ENCODE results near the gene NPW.
"Not testable (repeated sequence)": the region's sequence is repeated elsewhere in the genome, so short reads cannot be mapped to it uniquely, and the experiment has no call there.

The NPW gene

GRCh38 chr16:2002406-2003230 is 17.0 kb upstream of the NPW start:
- DNase-seq (ENCODE audit: low read depth), result no peak

- no peak for DNase-seq (ENCODE audit: low read depth)
Measured at GRCh38 chr16:2003231-2003826, 16.3 kb upstream of the NPW start.

DNA sequence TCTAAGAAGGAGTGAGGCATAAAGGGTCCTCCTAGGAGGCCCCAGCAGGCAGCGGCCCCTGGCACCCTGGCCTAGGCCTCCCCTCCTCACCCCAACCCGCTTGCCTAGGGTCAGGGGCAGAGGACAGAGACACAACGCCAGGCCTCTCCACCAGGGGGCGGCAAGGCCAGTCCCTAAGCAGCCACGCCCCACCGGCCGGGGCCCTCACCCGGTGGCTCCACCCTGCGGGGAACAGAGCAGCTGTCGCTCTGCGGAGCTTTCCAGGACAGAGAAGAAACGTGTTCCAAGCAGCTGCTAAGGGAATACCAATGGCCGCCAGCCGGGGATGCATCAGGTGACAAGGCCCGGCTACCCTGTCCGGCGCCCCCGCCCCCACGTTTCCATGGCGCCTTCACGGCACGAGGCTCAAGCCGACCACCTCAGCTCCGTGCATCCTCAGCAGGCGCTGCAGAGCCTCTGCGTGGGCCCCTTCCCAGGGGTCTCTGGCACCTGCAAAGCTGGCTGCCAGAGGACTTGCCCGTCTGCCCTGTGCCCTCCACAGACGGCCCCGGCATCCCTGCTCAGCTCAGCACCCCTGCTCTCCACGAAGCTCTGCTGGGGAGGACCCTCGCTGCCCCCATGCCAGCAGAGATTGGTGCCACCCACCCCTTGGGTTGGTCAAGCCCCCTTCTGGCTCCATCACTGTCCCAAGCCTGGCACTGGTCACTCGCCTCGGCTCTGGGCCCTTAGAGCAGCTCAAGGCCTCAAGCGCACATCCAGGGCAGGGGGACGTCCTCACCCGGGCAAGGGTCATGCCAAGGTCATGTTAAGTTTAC is 15.6 kb upstream of the NPW start:
- DNase-seq (ENCODE audit: low read depth), result peak; percentile 71

DNA sequence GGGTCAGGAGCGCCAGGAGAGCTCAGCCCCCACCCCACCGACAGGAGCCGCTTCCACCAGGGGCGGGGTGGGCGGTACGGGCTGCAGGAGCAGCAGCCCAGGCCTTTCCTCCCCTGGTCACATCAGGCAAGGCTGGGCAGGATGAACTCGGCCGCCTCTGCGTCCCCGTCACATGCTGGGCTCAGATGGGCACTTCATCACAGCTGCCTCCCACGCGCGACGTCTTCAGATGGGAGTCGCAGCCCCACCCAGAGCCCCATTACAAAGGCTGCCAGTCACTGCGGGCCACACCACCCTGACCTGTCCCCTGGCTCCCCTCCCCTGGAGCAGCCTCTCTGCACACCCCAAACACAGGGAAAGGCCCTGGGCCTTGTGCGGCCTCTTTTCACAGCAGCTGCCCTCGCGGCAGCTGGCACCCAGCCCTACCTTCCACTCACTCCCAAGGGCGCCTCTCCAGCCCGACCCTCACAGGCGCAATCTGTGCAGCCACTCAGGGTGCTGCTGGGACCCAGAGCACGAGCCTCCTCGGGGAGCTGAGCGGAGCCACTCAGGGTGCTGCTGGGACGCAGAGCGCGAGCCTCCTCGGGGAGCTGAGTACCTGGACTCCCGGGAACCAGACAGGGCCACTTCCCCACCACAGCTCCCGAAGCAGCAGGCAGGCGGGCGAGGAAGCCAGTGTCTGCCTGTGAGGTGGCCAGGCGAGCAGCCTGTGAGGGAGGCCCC is 14.6 kb upstream of the NPW start:
- DNase-seq (ENCODE audit: low read depth), result no peak

DNA sequence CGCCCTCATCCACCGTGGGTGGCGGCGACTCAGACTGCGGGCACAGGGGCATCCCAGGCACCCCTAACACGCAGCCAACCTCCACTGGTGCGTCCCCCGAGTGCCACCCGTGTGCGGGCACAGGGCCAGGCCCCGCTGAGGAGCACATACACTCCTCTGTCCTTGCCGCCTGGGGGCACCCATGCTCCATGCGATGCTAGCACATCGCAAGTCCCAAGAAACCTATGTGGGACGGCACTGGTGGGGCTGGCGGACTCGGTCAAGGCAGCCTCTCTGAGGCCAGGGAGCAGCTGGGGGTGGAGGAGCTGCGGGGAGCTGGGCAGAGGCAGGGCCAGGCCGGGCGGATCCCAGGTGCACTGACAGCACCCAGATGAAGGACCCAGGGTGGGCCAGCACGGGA is 13.9 kb upstream of the NPW start:
- no peak for DNase-seq (ENCODE audit: low read depth)

GRCh38 chr16:2006317-2006716 is 13.3 kb upstream of the NPW start:
- DNase-seq (ENCODE audit: low read depth), result no peak

- no peak for DNase-seq (ENCODE audit: low read depth)
Measured at GRCh38 chr16:2007081-2007836, 12.3 kb upstream of the NPW start.

- DNase-seq (ENCODE audit: low read depth), result no peak
Measured at GRCh38 chr16:2008009-2008526, 11.5 kb upstream of the NPW start.

DNA sequence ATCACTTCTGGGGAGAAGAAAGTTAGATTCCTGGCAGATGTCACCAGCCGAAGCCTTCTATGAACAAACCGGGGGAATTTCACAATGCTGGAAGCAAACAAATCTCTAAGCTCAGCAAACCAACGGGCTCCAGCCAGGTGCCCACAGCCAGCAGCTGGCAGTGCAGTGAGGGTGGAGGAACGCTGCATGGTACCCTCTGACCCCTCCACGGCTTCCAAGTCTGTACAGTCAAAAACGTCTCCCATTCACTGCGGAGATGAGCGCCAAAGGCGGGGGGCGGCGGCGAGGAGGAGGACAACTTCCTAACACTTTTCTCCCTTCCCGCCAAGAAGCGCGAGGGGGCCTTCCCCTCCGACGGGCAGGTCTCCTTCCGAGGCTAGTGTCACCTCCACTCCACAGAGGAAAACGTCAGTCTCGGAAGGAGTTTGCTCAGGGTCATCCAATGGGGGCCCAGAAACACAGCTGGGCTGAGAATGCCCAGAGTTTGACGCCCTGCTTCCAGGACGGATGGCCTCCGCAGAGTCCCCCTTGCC is 10.9 kb upstream of the NPW start:
- DNase-seq (ENCODE audit: low read depth), result no peak

DNA sequence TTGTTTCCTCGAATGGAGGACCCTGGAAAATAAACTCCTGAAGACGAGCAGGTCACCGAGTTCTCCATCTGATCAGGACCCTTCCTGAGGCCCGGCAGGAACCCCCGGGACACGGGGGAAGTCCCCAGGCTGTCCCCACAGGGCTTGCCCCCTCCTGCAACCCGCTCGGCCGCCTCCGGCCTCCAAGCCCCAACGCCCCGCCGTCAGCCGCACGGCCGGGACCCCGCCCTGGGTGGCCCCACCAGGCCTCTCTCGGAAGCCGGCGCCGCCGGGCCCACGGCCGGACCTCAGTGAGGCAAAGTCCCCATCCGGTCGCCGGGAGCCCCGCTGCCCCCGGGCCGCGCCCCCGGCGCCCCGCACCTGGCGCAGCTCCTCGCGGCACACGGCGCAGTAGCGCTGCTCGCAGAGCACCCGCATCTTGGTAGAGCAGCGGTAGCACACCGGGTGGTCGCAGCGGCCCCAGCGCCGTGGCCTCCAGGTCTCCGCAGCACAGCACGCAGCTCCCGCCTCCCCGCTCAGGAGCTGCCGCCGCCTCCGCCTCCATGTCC is 10.3 kb upstream of the NPW start:
- DNase-seq (ENCODE audit: low read depth), result no peak

DNA sequence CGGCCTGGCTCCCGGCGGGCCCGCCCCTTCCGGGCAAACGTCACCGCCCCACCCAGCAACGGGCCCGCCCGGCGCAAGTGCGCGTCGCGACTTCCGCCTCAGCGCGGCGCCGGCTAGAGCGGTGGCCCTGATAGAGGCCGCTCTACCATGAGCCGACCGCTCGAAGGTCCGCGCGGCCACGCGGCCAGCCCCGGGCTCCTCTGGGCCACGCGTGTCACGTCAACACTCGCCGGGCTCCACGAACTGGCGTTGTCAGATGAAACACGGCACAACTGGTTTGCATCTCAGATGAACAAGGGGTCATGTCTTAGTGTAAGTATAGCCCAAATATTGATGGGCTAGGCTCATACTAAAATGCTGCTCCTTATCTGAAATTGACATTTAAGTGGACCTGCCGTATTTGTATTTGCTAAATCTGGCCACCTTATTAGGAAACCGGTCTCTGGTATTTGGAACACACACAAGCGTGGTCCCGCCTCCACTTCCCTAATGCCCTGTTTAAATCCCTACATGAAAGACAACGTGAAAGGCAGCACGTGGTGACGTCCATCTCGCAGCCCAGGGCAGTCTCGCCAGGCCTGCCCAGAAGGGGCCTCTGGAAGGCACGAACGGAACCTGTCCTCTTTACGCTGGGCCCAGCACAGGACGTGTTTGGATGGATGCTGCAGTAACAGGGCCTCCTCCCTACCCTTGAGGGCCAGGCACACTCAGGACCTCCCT is 9.6 kb upstream of the NPW start, which contains the start of gene ZNF598:
ZNF598 (minus strand) TSS at position 31 of the 720 bp plus-strand sequence.
- peak; percentile 63 for DNase-seq (ENCODE audit: low read depth)

DNA sequence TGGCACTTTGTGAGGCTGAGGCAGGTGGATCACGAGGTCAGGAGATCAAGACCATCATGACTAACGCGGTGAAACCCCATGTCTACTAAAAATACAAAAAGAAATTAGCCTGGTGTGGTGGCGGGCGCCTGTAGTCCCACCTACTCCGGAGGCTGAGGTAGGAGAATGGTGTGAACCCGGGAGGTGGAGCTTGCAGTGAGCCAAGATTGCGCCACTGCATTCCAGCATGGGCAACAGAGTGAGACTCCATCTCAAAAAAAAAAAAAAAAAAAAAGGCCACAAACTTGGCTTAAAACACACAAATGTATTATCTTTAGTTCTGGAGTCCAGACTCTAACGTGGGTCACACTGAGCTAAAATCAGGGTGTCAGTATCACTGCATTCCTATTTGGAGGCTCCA is 7.9 kb upstream of the NPW start:
- DNase-seq (ENCODE audit: low read depth), result not testable (repeated sequence)

DNA sequence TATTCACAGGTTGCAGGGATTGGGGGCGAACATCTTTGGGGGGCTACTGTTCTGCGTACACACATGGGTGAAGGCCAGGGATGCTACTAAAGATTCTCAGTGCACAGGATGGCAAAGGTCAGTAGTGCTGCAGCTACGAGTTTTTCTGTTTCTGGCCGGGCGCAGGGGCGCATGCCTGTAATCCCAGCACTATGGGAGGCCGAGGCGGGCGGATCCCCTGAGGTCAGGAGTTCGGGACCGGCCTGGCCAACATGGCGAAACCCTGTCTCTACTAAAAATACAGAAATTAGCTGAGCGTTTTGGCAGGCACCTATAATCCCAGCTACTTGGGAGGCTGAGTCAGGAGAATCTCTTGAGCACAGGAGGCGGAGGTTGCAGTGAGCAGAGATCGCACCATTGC is 6.1 kb upstream of the NPW start:
- DNase-seq (ENCODE audit: low read depth), result no peak

DNA sequence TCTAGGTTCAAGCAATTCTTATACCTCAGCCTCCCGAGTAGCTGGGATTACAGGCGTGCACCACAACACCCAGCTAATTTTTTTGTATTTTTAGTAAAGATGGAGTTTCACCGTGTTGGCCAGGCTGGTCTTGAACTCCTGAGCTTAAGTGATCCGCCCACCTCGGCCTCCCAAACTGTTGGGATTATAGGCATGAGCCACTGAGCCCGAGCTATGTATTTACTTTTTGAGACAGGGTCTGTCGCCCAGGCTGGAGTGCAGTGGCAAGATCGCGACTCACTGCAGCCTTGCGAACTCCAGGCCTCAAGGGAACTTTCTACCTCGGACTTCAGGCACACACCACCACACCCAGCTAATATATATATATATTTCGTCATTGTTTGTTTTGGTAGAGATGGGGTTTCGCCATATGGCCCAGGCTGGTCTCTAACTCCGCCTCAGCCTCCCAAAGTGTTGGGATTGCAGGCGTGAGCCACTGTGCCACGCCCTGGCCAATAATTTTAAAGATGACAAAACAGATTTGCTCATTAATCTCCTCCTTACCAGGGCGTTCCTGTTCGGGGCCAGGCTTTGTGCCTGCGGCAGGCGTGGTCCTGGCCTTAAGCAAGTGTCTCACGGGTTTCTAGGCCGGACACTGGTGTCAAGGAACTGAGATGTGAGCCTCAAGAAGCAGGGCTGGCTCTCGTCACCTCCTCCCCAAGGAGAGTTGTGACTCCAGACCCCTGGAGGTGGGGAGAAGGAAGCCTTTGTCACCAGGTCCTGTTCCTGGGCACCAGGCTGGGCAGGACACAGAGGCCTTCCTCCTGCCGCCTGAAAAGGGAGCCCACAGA is 4.3 kb upstream of the NPW start:
- no peak for DNase-seq (ENCODE audit: low read depth)

- no peak for DNase-seq (ENCODE audit: low read depth)
Measured at GRCh38 chr16:2015947-2016208, 3.7 kb upstream of the NPW start.

GRCh38 chr16:2016407-2016922 is 3.1 kb upstream of the NPW start:
- no peak for DNase-seq (ENCODE audit: low read depth)

GRCh38 chr16:2019921-2020831 is 591 bp downstream of the NPW start:
- no peak for DNase-seq (ENCODE audit: low read depth)

DNA sequence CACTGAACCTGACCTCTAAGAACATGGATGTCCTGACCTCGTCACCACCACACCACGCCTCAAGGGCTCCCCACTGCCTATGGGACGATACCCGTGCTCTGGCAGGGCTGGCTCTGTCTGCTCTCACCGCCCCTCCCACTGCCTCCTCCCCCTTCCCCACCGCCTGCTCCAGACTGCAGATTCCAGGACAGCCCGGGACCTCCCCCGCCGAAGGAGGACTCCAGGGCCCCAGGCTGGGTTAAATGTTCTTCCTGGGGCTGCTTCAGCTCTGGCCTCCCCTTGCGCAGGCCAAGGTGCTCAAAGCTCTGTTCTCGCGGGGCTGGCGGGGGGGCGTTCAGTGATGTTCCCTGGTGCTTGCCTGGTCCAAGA is 3.1 kb downstream of the NPW start:
- no peak for DNase-seq (ENCODE audit: low read depth)
